Adrenal gland (tissue), 5 donors: ENCODE data around the gene CEBPG.

ENCODE experiments used
- CTCF ChIP-seq, 6 experiments: fragments of 450-650 bp in 4 of 6; fragments of 200-600 bp in 2 of 6; sonication (generic) in 1 of 6; IDR thresholded peaks; 1 replicate in 5 of 6; 2 replicates in 1 of 6; pipeline versions ENCODE4 v1.5.1 to v1.8.0; 2016 to 2021; ENCODE audit warnings: antibody characterized with exemption in 6 of 6, mild to moderate bottlenecking in 2 of 6, moderate library complexity in 1 of 6
- POLR2A ChIP-seq, 2 donors: fragments of 450-650 bp; IDR thresholded peaks; one replicate each; pipeline ENCODE4 v1.6.1; 2017; ENCODE audit warnings: antibody characterized with exemption in 2 of 2, mild to moderate bottlenecking in 2 of 2, moderate library complexity in 1 of 2
- donor health status: DM: no; HTN: no; CAD: no.

DNA sequence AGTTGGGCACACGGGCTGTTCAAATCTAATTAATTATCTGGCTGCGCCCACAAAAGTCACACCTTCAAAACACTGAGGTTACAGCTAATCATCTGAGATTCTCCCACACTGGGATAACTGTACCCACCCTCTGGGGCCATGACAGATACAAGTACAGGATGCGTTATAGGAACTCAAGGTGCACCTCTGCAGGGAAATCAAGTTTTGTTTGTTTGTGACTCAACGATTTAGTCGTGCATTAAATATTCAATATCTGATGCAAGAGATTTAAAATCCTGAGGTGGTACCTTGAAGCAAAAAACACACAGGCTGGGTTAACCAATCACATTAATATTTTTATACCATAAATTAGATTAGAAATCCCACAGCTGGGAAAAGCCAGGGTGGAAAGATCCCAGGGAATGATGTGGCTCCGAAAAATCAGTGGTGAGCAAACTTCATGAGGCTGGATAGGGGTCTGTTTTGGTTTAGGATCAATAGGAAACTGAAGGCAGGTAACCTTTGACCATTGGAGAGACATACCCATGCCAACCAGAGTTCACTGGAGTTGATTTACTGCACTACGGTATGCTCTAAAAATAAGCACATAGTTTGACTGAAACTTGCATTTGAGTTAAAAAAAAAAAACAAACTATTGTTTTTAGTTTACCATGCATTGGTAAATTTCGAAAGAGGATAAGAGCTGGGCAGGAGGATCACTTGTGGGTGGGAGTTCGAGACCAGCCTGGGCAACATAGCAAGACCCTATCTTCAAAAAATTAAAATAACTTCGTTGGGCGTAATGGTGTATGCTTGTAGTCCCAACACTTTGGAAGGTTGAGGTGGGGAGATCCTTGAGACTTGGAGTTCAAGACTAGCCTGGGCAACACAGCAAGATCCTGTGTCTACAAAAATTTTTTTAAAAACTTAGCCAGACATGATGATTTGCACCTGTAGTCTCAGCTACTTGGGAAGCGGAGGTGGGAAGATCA, 23.9 kb upstream of the CEBPG start:
- TF ChIP-seq CTCF (IDR thresholded peaks at IDR 0.05) (no peak), POLR2A (IDR thresholded peaks at IDR 0.05) (no peak)
